Measurements from ENCODE around the gene PKIG.

PKIG gene

GRCh38 chr20:44582311-44583025 lies at the start of gene PKIG:
Gene PKIG, plus strand, starts transcription at chr20:44582579. Its CDS starts 31,978 bp downstream, at chr20:44614557.
- POLR2A ChIA-PET: interaction anchor here (0.8 kb wide), 1 partner anchor 16 kb away, joined by 3 read pairs; no protein-coding TSS in a partner anchor
- DNase-seq (ENCODE audit: extremely low spot score): peak; percentile 30
- CTCF ChIA-PET: interaction anchor here (0.6 kb wide), 1 partner anchor 12 kb away, joined by 4 read pairs; no protein-coding TSS in a partner anchor
- TF ChIP-seq SUZ12 (IDR thresholded peaks at IDR 0.05): no peak
- no peak for TF ChIP-seq L3MBTL2 (conservative IDR thresholded peaks at IDR 0.05)
- TF ChIP-seq HDGF (IDR thresholded peaks at IDR 0.05; ENCODE audit: borderline replicate concordance): no peak
- TF ChIP-seq CTBP1 (IDR thresholded peaks at IDR 0.05; ENCODE audit: borderline replicate concordance): no peak
- TF ChIP-seq FOXK2 (IDR thresholded peaks at IDR 0.05): no peak
- no peak for TF ChIP-seq BHLHE40 (IDR thresholded peaks at IDR 0.05; ENCODE audit: borderline replicate concordance)
- TF ChIP-seq LEF1 (IDR thresholded peaks at IDR 0.05; ENCODE audit: borderline replicate concordance): no peak
- TF ChIP-seq FOXA1 (IDR thresholded peaks at IDR 0.05): no peak
- TF ChIP-seq NFRKB (IDR thresholded peaks at IDR 0.05): no peak
- TF ChIP-seq, protein P1, sequence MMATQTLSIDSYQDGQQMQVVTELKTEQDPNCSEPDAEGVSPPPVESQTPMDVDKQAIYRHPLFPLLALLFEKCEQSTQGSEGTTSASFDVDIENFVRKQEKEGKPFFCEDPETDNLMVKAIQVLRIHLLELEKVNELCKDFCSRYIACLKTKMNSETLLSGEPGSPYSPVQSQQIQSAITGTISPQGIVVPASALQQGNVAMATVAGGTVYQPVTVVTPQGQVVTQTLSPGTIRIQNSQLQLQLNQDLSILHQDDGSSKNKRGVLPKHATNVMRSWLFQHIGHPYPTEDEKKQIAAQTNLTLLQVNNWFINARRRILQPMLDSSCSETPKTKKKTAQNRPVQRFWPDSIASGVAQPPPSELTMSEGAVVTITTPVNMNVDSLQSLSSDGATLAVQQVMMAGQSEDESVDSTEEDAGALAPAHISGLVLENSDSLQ (IDR thresholded peaks at IDR 0.05): no peak
- no peak for TF ChIP-seq ARNT (IDR thresholded peaks at IDR 0.05)
- no peak for TF ChIP-seq ELF4 (IDR thresholded peaks at IDR 0.05)
- TF ChIP-seq FOXM1 (IDR thresholded peaks at IDR 0.05; ENCODE audit: borderline replicate concordance): no peak
- no peak for TF ChIP-seq SP1 (IDR thresholded peaks at IDR 0.05)
- no peak for TF ChIP-seq ZNF384 (IDR thresholded peaks at IDR 0.05)

DNA sequence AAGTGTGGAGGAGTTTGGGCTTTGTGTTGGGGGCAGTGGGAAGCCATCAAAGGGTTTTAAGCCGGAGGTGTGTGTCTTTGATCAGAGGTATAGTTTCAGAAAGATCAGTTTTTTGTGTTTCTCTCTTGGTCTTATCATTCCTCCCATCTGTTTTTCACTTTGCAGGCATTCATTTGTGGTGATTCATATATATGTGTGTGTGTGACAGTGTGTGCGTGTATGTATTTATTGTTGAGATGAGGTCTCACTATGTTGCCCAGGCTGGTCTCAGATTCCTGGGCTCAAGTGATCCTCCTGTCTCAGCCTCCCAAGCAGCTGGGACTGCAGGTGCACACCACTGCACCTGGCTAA lies 49.4 kb upstream of the PKIG start:
- CTCF ChIA-PET: no interaction called here
- no peak for DNase-seq (ENCODE audit: extremely low spot score)

GRCh38 chr20:44533928-44534327 lies 48.5 kb upstream of the PKIG start:
- TF ChIP-seq FOXA1 (IDR thresholded peaks at IDR 0.05): no peak
- TF ChIP-seq SUZ12 (IDR thresholded peaks at IDR 0.05): no peak
- no peak for TF ChIP-seq NFRKB (IDR thresholded peaks at IDR 0.05)
- TF ChIP-seq ELF4 (IDR thresholded peaks at IDR 0.05): no peak
- TF ChIP-seq FOXM1 (IDR thresholded peaks at IDR 0.05; ENCODE audit: borderline replicate concordance): no peak
- TF ChIP-seq CTBP1 (IDR thresholded peaks at IDR 0.05; ENCODE audit: borderline replicate concordance): no peak
- TF ChIP-seq HDGF (IDR thresholded peaks at IDR 0.05; ENCODE audit: borderline replicate concordance): no peak
- TF ChIP-seq ARNT (IDR thresholded peaks at IDR 0.05): no peak
- TF ChIP-seq, protein P1 (IDR thresholded peaks at IDR 0.05): no peak
- no peak for TF ChIP-seq ZNF384 (IDR thresholded peaks at IDR 0.05)
- TF ChIP-seq SP1 (IDR thresholded peaks at IDR 0.05): no peak
- no peak for TF ChIP-seq L3MBTL2 (conservative IDR thresholded peaks at IDR 0.05)
- TF ChIP-seq BHLHE40 (IDR thresholded peaks at IDR 0.05; ENCODE audit: borderline replicate concordance): no peak
- ChIA-PET POLR2A (interaction anchor here (1.4 kb wide), 1 partner anchor 13 kb away, joined by 4 read pairs; the partner anchor contains the start of gene SERINC3), CTCF (no interaction called here)
- DNase-seq (ENCODE audit: extremely low spot score): no peak

More for the DNA sequence above, 49.4 kb upstream of the PKIG start:
- POLR2A ChIA-PET: no interaction called here
- TF ChIP-seq FOXA1 (IDR thresholded peaks at IDR 0.05) (no peak), TARDBP (IDR thresholded peaks at IDR 0.05) (no peak), ELF4 (IDR thresholded peaks at IDR 0.05) (no peak), LEF1 (IDR thresholded peaks at IDR 0.05; ENCODE audit: borderline replicate concordance) (no peak), HDGF (IDR thresholded peaks at IDR 0.05; ENCODE audit: borderline replicate concordance) (no peak), ARNT (IDR thresholded peaks at IDR 0.05) (no peak), FOXM1 (IDR thresholded peaks at IDR 0.05; ENCODE audit: borderline replicate concordance) (no peak), SP1 (IDR thresholded peaks at IDR 0.05) (no peak), L3MBTL2 (conservative IDR thresholded peaks at IDR 0.05) (no peak), NFRKB (IDR thresholded peaks at IDR 0.05) (no peak), SUZ12 (IDR thresholded peaks at IDR 0.05) (no peak), FOXK2 (IDR thresholded peaks at IDR 0.05) (no peak), CTBP1 (IDR thresholded peaks at IDR 0.05; ENCODE audit: borderline replicate concordance) (no peak), ZNF384 (IDR thresholded peaks at IDR 0.05) (no peak)
- TF ChIP-seq, protein P1 (IDR thresholded peaks at IDR 0.05): no peak

DNA sequence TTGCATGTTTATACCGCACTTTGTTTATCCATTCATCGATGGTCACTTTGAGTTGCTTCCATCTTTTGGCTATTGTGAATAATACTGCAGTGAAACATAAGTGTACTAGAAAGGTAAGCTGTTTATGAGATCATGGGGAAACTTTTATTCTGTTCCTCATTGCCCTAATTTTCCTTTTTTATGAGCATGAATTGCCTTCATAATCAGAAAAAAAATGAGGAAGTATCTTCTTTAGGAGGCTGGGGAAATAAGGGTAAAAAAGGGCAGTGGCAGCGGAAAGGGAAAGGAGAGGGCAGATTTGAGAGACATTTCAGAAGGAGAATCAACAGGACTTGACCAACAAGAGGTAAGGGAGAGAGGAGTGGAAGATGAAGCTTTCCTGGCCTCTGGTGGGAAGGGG lies 46.2 kb upstream of the PKIG start:
- ChIA-PET CTCF (no interaction called here), POLR2A (no interaction called here)
- no peak for DNase-seq (ENCODE audit: extremely low spot score)
- TF ChIP-seq HDGF (IDR thresholded peaks at IDR 0.05; ENCODE audit: borderline replicate concordance) (no peak), SUZ12 (IDR thresholded peaks at IDR 0.05) (no peak), CTBP1 (IDR thresholded peaks at IDR 0.05; ENCODE audit: borderline replicate concordance) (no peak), FOXM1 (IDR thresholded peaks at IDR 0.05; ENCODE audit: borderline replicate concordance) (no peak), ELF4 (IDR thresholded peaks at IDR 0.05) (no peak), FOXK2 (IDR thresholded peaks at IDR 0.05) (no peak), TARDBP (IDR thresholded peaks at IDR 0.05) (no peak)

DNA sequence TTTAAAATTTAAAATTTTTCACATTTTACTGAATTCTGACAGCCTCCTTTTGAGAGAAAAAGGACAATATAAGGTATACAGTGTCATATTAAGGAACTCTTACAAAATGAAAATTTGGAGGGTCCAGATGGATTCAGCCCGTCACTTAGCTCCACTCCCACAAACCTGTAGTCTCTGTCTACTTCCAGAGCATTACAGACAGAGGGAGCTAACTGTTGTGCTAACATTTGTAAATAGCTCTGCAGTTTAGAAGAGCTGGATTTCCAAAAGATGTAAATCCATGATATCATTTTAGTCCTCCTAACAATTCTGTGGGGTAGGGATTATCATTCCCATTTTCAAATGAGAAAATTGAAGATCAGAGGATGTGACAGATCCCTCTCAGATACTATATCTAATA lies 44.4 kb upstream of the PKIG start:
- CTCF ChIA-PET: interaction anchor here (0.6 kb wide), 1 partner anchor 33 kb away, joined by 3 read pairs; no protein-coding TSS in a partner anchor
- POLR2A ChIA-PET: interaction anchor here (1.2 kb wide), 1 partner anchor 17 kb away, joined by 3 read pairs; no protein-coding TSS in a partner anchor
- no peak for DNase-seq (ENCODE audit: extremely low spot score)

DNA sequence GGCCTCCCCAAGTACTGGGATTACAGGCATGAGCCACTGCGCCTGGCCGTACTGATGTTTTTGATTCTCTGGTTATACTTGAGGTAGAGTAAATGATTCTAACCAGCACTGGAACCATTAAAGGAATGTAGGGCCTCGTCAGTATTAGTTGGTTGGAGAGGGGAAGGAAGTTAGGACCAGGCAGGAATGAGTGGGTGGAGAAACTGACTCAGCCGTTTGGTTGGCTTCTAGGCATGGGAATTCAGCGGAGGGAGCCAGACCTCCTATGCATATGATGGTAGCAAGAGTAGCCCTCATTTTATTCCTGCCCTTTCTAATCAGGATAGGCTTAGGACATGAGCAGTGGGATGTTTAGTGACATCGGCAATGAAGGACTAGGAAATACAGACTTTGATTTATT lies 41.5 kb upstream of the PKIG start:
- no peak for DNase-seq (ENCODE audit: extremely low spot score)
- POLR2A ChIA-PET: no interaction called here
- TF ChIP-seq SP1 (IDR thresholded peaks at IDR 0.05) (no peak), NFRKB (IDR thresholded peaks at IDR 0.05) (no peak), BHLHE40 (IDR thresholded peaks at IDR 0.05; ENCODE audit: borderline replicate concordance) (no peak), ELF4 (IDR thresholded peaks at IDR 0.05) (no peak), ARNT (IDR thresholded peaks at IDR 0.05) (no peak), TARDBP (IDR thresholded peaks at IDR 0.05) (no peak), L3MBTL2 (conservative IDR thresholded peaks at IDR 0.05) (no peak), FOXA1 (IDR thresholded peaks at IDR 0.05) (no peak), SUZ12 (IDR thresholded peaks at IDR 0.05) (no peak)
- TF ChIP-seq, protein P1 (IDR thresholded peaks at IDR 0.05): no peak
- CTCF ChIA-PET: no interaction called here

More for the DNA sequence above, 44.4 kb upstream of the PKIG start:
- no peak for TF ChIP-seq TARDBP (IDR thresholded peaks at IDR 0.05)
- TF ChIP-seq ZNF384 (IDR thresholded peaks at IDR 0.05): no peak

Measured in HEK293T (cell line).